ENCODE measurements around the gene GALNT9. TPM values are rescaled to one million over a fixed set of nuclear protein-coding genes. Genes with fewer than 3 reads are reported as not detected.

Gene GALNT9
- total and polyA plus RNA-seq, 4 experiments from 2014 or later: 0.61 TPM; not detected in 3

DNA sequence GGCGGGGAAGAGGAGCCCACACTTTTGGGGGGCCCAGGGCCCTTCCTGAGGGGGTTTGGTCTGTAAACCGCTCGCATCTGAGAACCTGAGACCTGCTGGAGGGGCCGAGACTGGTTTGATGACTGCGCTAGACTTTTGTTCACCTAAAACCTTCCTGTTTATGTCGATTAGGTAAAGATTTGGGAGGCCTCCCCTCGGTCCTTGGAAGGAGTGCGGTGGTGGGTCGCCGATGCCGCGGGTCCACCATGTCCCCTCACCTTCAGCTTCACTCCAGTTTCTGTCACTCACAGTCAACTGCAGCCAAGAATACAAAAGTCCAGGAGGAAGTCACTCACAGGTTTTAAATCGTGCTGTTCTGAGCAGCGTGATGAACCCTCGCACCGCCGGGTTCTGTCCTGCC is 10.5 kb upstream of the GALNT9 start:
- no peaks in the 10 kb centered on the region for H3K36me3 Mint-ChIP-seq
- CTCF ChIA-PET (ENCODE audit: partially characterized antibody): no interaction called here
- peaks cover 5 to 8% (median 7%) of the 10 kb centered on the region in 4 donors for H3K4me1 Mint-ChIP-seq
- no peak overlapping the region for H3K4me3 Mint-ChIP-seq
- Histone ChIP-seq H3K36me3 (ENCODE audit: insufficient read depth, low read length) (no peaks in the 10 kb centered on the region), H3K27me3 (ENCODE audit: insufficient read depth, low read length) (no peaks in the 10 kb centered on the region), H3K9me3 (ENCODE audit: control insufficient read depth in 1 of 2, low read length in 2 of 2) (peaks cover 0 to 3% of the 10 kb centered on the region in 2 donors), H3K4me1 (ENCODE audit: insufficient read depth, low read length) (no peaks in the 10 kb centered on the region), H3K27ac (ENCODE audit: low read depth, low read length) (no peak overlapping the region), H3K4me3 (ENCODE audit: low read length in 2 of 2) (no peak overlapping the region)
- POLR2A ChIA-PET (ENCODE audit: partially characterized antibody): no interaction called here
- peaks cover 9 to 12% of the 10 kb centered on the region in 2 donors for H3K27me3 Mint-ChIP-seq
- H3K9me3 Mint-ChIP-seq: peaks cover 0 to 2% (median 0%) of the 10 kb centered on the region in 8 donors
- DNase-seq: no peak
- intact Hi-C loops (cut with micrococcal nuclease): no loop called here
- H3K27ac Mint-ChIP-seq: no peak overlapping the region

DNA sequence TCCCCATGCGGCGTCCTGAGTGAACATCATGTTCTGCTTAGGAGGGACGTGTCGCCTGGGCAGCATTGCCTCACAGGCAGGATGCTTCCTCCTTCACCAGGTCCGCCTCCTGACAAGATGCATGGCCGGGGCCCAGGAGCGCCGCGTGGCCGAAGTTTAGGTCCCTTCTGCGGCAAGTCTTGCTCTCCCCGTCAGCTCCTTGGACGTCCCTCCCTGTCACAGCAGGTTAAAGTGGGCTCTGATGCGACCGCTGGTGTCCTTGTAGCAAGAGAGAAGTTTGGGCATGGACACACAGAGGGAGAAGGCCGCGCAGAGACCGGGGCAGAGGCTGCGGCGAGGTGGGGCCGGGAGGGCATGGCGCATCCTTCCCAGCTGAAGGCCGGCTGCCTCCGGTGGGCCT is 9.4 kb upstream of the GALNT9 start:
- H3K27ac ChIP-seq (ENCODE audit: low read depth, low read length): no peak overlapping the region
- H3K4me3 ChIP-seq (ENCODE audit: low read length in 2 of 2): no peak overlapping the region
- ChIA-PET CTCF (ENCODE audit: partially characterized antibody) (no interaction called here), POLR2A (ENCODE audit: partially characterized antibody) (interaction anchor here (0.5 kb wide), 1 partner anchor 35 kb away, joined by 3 read pairs; no protein-coding TSS in a partner anchor)
- Mint-ChIP-seq H3K9me3 (peaks cover 0 to 2% (median 0%) of the 10 kb centered on the region in 8 donors), H3K4me3 (no peak overlapping the region), H3K4me1 (peaks cover 5 to 8% (median 7%) of the 10 kb centered on the region in 4 donors), H3K27me3 (peaks cover 9 to 12% of the 10 kb centered on the region in 2 donors), H3K36me3 (no peaks in the 10 kb centered on the region), H3K27ac (no peak overlapping the region)
- no peaks in the 10 kb centered on the region for H3K27me3 ChIP-seq (ENCODE audit: insufficient read depth, low read length)
- intact Hi-C loops (cut with micrococcal nuclease): no loop called here
- no peak for DNase-seq
- no peaks in the 10 kb centered on the region for H3K4me1 ChIP-seq (ENCODE audit: insufficient read depth, low read length)
- no peaks in the 10 kb centered on the region for H3K36me3 ChIP-seq (ENCODE audit: insufficient read depth, low read length)
- peaks cover 0 to 3% of the 10 kb centered on the region in 2 donors for H3K9me3 ChIP-seq (ENCODE audit: control insufficient read depth in 1 of 2, low read length in 2 of 2)

DNA sequence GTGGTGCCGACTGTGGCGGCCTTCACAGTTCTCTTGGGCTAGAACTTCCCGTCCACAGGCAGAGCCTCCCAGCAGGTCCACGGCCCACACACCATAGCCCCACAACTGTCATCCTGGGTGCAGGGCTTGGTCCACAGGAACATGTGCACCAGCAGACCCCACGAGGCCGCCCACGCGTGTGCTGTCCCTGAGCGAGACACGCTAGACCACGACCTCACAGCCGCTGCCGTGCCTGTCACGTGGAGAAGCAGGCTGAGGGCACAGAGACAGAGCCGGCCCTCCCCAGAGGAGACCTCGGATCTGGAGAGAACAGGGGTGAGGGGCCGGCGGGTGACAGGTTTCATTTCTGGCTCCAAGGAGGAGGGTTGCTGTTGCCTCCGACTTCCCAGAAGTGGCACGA is 8.9 kb upstream of the GALNT9 start:
- intact Hi-C loops (cut with micrococcal nuclease): no loop called here
- H3K27ac ChIP-seq (ENCODE audit: low read depth, low read length): no peak overlapping the region
- peaks cover 5 to 8% (median 7%) of the 10 kb centered on the region in 4 donors for H3K4me1 Mint-ChIP-seq
- DNase-seq: no peak
- H3K27me3 ChIP-seq (ENCODE audit: insufficient read depth, low read length): no peaks in the 10 kb centered on the region
- H3K27me3 Mint-ChIP-seq: peaks cover 11 to 12% of the 10 kb centered on the region in 2 donors
- POLR2A ChIA-PET (ENCODE audit: partially characterized antibody): no interaction called here
- no peak overlapping the region for H3K4me3 Mint-ChIP-seq
- H3K36me3 Mint-ChIP-seq: no peaks in the 10 kb centered on the region
- no peak overlapping the region for H3K4me3 ChIP-seq (ENCODE audit: low read length in 2 of 2)
- H3K9me3 Mint-ChIP-seq: peaks cover 0 to 2% (median 0%) of the 10 kb centered on the region in 8 donors
- no peaks in the 10 kb centered on the region for H3K4me1 ChIP-seq (ENCODE audit: insufficient read depth, low read length)
- CTCF ChIA-PET (ENCODE audit: partially characterized antibody): no interaction called here
- no peaks in the 10 kb centered on the region for H3K36me3 ChIP-seq (ENCODE audit: insufficient read depth, low read length)
- no peak overlapping the region for H3K27ac Mint-ChIP-seq
- H3K9me3 ChIP-seq (ENCODE audit: control insufficient read depth in 1 of 2, low read length in 2 of 2): peaks cover 0 to 3% of the 10 kb centered on the region in 2 donors

DNA sequence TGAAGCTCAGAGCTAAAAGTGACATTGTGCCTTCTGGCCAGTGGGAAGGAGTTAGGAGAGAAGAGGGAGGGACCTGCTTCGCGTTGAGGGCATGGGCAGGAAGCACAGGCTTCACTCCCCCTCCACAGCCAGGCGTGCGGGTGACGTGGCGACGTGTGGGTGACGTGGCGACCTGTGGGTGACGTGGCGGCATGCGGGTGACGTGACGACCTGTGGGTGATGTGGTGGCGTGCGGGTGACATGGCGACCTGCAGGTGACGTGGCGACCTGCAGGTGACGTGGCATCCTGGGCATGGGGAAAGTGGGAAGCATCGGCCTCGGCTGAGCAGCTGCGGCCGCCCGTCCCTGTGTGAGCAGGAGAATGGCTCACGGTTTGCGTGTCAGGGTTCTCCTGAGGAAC is 8.2 kb upstream of the GALNT9 start:
- H3K27me3 ChIP-seq (ENCODE audit: insufficient read depth, low read length): no peaks in the 10 kb centered on the region
- peaks cover 4 to 9% of the 10 kb centered on the region in 2 donors for H3K27me3 Mint-ChIP-seq
- H3K36me3 Mint-ChIP-seq: no peaks in the 10 kb centered on the region
- H3K9me3 ChIP-seq (ENCODE audit: control insufficient read depth in 1 of 2, low read length in 2 of 2): no peaks in the 10 kb centered on the region
- H3K4me1 Mint-ChIP-seq: peaks cover 1 to 3% (median 2%) of the 10 kb centered on the region in 4 donors
- intact Hi-C loops (cut with micrococcal nuclease): no loop called here
- no peak overlapping the region for H3K27ac ChIP-seq (ENCODE audit: low read depth, low read length)
- no peaks in the 10 kb centered on the region for H3K36me3 ChIP-seq (ENCODE audit: insufficient read depth, low read length)
- no peaks in the 10 kb centered on the region for H3K4me1 ChIP-seq (ENCODE audit: insufficient read depth, low read length)
- H3K9me3 Mint-ChIP-seq: peaks cover 0 to 2% (median 0%) of the 10 kb centered on the region in 8 donors
- ChIA-PET CTCF (ENCODE audit: partially characterized antibody) (no interaction called here), POLR2A (ENCODE audit: partially characterized antibody) (no interaction called here)
- H3K4me3 ChIP-seq (ENCODE audit: low read length in 2 of 2): no peak overlapping the region
- H3K27ac Mint-ChIP-seq: no peak overlapping the region
- H3K4me3 Mint-ChIP-seq: no peak overlapping the region
- DNase-seq: no peak

DNA sequence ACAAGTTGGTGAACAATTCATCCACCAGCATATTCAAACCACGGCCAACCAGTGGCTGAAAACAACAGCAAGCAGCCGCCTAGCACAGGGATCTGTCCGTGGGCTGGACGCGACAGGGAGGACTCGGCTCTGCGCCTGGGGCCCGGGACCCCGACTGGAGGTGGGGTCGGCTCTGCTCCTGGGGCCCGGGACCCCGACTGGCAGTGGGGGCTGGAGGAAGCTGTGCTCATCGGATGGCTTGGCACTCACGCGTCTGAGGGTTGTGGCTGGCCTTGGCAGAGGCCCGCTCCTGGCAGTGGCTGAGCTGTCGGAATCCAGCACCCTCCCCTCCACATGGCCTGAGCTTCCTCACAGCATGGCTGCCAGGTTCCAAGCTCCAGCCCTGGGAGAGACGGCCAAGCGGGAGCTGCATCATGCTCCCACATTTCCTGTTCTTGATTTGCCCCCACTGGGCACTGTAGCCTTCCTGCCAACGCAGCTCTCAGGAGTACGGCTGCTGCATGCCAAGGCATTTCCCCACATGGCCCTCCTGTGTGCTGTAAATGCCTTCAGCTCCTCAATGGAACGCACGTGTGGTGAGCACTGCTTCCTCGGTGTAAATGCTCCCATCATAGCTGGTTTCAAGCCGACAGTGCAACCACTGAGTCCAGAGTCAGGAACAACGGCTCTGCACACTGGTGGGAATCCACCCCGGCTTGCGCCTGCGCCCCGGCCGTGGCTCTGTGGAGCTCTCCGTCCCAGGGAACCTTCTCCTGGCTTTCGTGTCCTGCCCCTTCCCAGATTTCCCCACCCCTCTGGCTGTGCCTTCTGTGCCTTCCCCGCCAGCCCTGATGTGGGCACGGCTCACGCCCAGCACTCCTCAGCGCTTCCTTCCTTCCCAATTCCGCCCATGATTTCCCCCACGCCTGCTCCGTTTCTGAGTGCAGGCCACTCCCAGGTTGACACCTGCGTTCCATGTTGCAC is 7.3 kb upstream of the GALNT9 start:
- intact Hi-C loops (cut with micrococcal nuclease): no loop called here
- POLR2A ChIA-PET (ENCODE audit: partially characterized antibody): no interaction called here
- H3K36me3 Mint-ChIP-seq: no peaks in the 10 kb centered on the region

DNA sequence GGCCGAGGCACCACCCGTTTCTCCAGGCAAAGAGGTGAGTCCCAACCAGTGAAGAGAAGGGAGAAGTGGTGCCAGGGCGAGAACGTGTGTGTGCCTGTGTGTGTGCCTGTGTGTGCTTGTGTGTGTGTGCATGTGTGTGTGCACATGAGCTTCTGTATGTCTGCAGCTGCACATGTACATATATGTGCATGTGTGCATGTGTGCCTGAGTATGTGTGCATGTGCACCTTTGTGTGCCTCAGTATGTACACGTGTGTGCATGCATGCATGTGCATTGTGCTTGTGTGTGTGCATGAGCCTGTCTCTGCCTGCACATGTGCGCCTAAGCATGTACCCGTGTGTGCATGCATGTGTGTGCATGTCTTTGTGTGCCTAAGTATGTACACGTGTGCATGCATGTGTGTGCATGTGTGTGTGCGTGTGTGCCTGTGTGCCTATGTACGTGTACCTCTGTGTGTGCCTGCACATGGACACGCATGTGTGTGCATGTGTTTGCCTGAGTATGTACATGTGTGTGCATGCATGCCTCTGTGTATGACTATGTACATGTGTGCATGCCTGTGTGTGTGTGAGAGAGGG is 5.9 kb upstream of the GALNT9 start:
- CTCF ChIA-PET (ENCODE audit: partially characterized antibody): no interaction called here
- Mint-ChIP-seq H3K27me3 (peaks cover 21 to 27% of the 10 kb centered on the region in 2 donors), H3K4me1 (peaks cover 0 to 7% (median 3%) of the 10 kb centered on the region in 4 donors), H3K9me3 (peaks cover 0 to 2% (median 0%) of the 10 kb centered on the region in 8 donors), H3K36me3 (no peaks in the 10 kb centered on the region), H3K4me3 (no peak overlapping the region), H3K27ac (no peak overlapping the region)
- POLR2A ChIA-PET (ENCODE audit: partially characterized antibody): no interaction called here
- intact Hi-C loops (cut with micrococcal nuclease): no loop called here
- no peaks in the 10 kb centered on the region for H3K9me3 ChIP-seq (ENCODE audit: control insufficient read depth in 1 of 2, low read length in 2 of 2)
- peaks cover 3% of the 10 kb centered on the region for H3K27me3 ChIP-seq (ENCODE audit: insufficient read depth, low read length)
- H3K4me1 ChIP-seq (ENCODE audit: insufficient read depth, low read length): no peaks in the 10 kb centered on the region
- no peaks in the 10 kb centered on the region for H3K36me3 ChIP-seq (ENCODE audit: insufficient read depth, low read length)
- DNase-seq: no peak
- H3K4me3 ChIP-seq (ENCODE audit: low read length in 2 of 2): no peak overlapping the region
- H3K27ac ChIP-seq (ENCODE audit: low read depth, low read length): no peak overlapping the region

More for the DNA sequence above, 7.3 kb upstream of the GALNT9 start:
- Mint-ChIP-seq H3K27me3 (peaks cover 10 to 13% of the 10 kb centered on the region in 2 donors), H3K27ac (no peak overlapping the region), H3K9me3 (peaks cover 0 to 2% (median 0%) of the 10 kb centered on the region in 8 donors), H3K4me3 (no peak overlapping the region), H3K4me1 (no peaks in the 10 kb centered on the region)
- Histone ChIP-seq H3K27me3 (ENCODE audit: insufficient read depth, low read length) (no peaks in the 10 kb centered on the region), H3K27ac (ENCODE audit: low read depth, low read length) (no peak overlapping the region), H3K4me3 (ENCODE audit: low read length in 2 of 2) (no peak overlapping the region), H3K9me3 (ENCODE audit: control insufficient read depth in 1 of 2, low read length in 2 of 2) (no peaks in the 10 kb centered on the region), H3K4me1 (ENCODE audit: insufficient read depth, low read length) (no peaks in the 10 kb centered on the region), H3K36me3 (ENCODE audit: insufficient read depth, low read length) (no peaks in the 10 kb centered on the region)
- CTCF ChIA-PET (ENCODE audit: partially characterized antibody): no interaction called here
- DNase-seq: no peak

DNA sequence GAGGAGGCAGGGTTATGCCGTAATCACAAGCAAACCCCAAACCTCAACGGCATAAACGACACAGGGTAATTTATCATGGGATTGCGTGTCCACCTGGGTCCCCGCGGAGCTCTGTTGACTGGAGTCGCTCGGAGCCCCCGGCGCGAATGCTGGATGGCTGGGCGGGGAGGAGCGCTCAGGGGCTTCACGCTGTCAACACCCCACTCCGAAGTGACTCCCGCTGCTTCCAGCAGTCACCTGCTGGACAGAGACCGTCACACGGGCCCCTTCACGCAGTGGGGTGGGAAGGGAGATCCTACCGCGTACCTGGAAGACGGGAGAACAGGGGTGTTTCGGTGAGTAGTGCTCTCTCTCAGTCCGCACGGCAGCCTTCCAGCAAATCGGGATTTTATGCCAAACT is 4.4 kb upstream of the GALNT9 start:
- Histone ChIP-seq H3K4me3 (ENCODE audit: low read length in 2 of 2) (no peak overlapping the region), H3K4me1 (ENCODE audit: insufficient read depth, low read length) (no peaks in the 10 kb centered on the region), H3K36me3 (ENCODE audit: insufficient read depth, low read length) (no peaks in the 10 kb centered on the region), H3K9me3 (ENCODE audit: control insufficient read depth in 1 of 2, low read length in 2 of 2) (no peaks in the 10 kb centered on the region), H3K27ac (ENCODE audit: low read depth, low read length) (no peak overlapping the region), H3K27me3 (ENCODE audit: insufficient read depth, low read length) (peaks cover 6% of the 10 kb centered on the region)
- no peak for DNase-seq
- CTCF ChIA-PET (ENCODE audit: partially characterized antibody): no interaction called here
- Mint-ChIP-seq H3K27ac (no peak overlapping the region), H3K4me1 (peaks cover 0 to 7% (median 4%) of the 10 kb centered on the region in 4 donors), H3K9me3 (peaks cover 0 to 2% (median 0%) of the 10 kb centered on the region in 8 donors), H3K36me3 (no peaks in the 10 kb centered on the region), H3K4me3 (no peak overlapping the region), H3K27me3 (peaks cover 22 to 28% of the 10 kb centered on the region in 2 donors)
- POLR2A ChIA-PET (ENCODE audit: partially characterized antibody): no interaction called here
- intact Hi-C loops (cut with micrococcal nuclease): no loop called here

Measured in CD4-positive, alpha-beta memory T cell (primary cell).